HL-60 (cell line): Measurements from ENCODE around the gene XIRP1.

ENCODE experiments used
- DNase-seq, 2 experiments: peaks; one replicate each; pipeline ENCODE4 v3.0.0-alpha.2; 2010 to 2020; ENCODE audit warnings: low read depth in 1 of 2, low spot score in 1 of 2
- H3K27ac ChIP-seq: fragments of 250-450 bp; sonication (Bioruptor Pico); replicated peaks from 2 replicates; pipeline ENCODE4 v1.5.1; 2020; ENCODE audit warnings: mild to moderate bottlenecking, moderate library complexity
- H3K27me3 ChIP-seq: fragments of 250-450 bp; sonication (Bioruptor Pico); 2 replicates; pipeline ENCODE4 v1.5.1; 2021; ENCODE audit warnings: mild to moderate bottlenecking, moderate library complexity; ENCODE audit not compliant: insufficient read depth, poor library complexity, severe bottlenecking
- H3K4me3 ChIP-seq: replicated peaks from 2 replicates; pipeline ENCODE4 v1.5.1; 2011; ENCODE audit warnings: mild to moderate bottlenecking, control low read depth, low read length; ENCODE audit not compliant: insufficient read depth
- GABPA ChIP-seq: IDR thresholded peaks from 2 replicates; pipeline ENCODE4 v1.6.1; 2012; ENCODE audit warnings: low read depth
- POLR2AphosphoS5 ChIP-seq: IDR thresholded peaks from 2 replicates; pipeline ENCODE4 v1.6.1; 2012; ENCODE audit warnings: low read depth
- SPI1 ChIP-seq: IDR thresholded peaks from 2 replicates; pipeline ENCODE4 v1.6.1; 2012; ENCODE audit warnings: low read depth, mild to moderate bottlenecking, borderline replicate concordance
- TF ChIP-seq, protein P1 (sequence below): IDR thresholded peaks from one replicate; pipeline ENCODE4 v1.5.1; 2011; ENCODE audit warnings: low read length, control low read depth, inconsistent platforms; ENCODE audit not compliant: insufficient read depth
- TF ChIP-seq, protein P2 (sequence below): IDR thresholded peaks from 2 replicates; pipeline ENCODE4 v1.6.1; 2012; ENCODE audit warnings: low read depth; ENCODE audit not compliant: insufficient replicate concordance

Gene XIRP1

DNA sequence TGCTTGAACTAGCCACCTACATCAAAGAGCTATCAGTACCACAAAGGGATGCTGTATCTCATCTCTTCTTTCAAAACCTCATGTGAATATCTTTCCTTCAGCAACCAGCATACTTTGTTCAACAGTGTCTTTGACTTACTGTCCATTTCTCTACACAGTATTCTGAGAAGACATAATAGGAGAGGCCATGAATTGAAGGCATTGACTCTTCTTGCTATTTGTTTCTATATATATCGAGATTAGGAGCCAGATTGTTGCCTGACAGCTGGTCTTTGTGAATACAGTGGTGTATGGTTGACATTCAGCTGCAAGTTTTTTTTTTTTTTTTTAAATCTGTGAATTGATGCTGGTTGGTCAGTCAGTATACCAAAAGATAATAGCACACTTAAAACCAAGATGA is 26.9 kb downstream of the XIRP1 start:
- no peak overlapping the region for H3K27ac ChIP-seq
- DNase-seq: no peak
- TF ChIP-seq, protein P1, sequence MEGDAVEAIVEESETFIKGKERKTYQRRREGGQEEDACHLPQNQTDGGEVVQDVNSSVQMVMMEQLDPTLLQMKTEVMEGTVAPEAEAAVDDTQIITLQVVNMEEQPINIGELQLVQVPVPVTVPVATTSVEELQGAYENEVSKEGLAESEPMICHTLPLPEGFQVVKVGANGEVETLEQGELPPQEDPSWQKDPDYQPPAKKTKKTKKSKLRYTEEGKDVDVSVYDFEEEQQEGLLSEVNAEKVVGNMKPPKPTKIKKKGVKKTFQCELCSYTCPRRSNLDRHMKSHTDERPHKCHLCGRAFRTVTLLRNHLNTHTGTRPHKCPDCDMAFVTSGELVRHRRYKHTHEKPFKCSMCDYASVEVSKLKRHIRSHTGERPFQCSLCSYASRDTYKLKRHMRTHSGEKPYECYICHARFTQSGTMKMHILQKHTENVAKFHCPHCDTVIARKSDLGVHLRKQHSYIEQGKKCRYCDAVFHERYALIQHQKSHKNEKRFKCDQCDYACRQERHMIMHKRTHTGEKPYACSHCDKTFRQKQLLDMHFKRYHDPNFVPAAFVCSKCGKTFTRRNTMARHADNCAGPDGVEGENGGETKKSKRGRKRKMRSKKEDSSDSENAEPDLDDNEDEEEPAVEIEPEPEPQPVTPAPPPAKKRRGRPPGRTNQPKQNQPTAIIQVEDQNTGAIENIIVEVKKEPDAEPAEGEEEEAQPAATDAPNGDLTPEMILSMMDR: no peak
- no peak for TF ChIP-seq POLR2AphosphoS5
- no peaks in the 10 kb centered on the region for H3K27me3 ChIP-seq
- no peak overlapping the region for H3K4me3 ChIP-seq

DNA sequence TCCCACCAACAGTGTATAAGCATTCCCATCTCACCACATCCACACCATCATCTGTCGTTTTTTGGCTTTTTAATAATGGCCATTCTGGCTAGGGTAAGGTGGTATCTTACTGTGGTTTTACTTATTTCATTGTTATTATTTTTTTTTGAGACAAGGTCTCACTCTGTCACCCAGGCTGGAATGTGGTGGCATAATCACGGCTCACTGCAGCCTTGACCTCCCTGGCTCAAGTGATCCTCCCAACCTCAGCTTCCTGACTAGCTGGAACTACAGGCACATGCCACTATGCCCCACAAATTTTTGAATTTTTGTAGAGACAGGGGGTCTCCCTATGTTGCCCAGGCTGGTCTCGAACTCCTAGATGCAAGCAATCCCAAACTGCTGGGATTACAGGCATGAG is 28.0 kb downstream of the XIRP1 start:
- Histone ChIP-seq H3K27me3 (no peaks in the 10 kb centered on the region), H3K4me3 (no peak overlapping the region), H3K27ac (no peak overlapping the region)
- DNase-seq: no peak
- TF ChIP-seq SPI1: no peak
- no peak for TF ChIP-seq GABPA
- TF ChIP-seq POLR2AphosphoS5: no peak
- TF ChIP-seq, protein P1: no peak
- TF ChIP-seq, protein P2, sequence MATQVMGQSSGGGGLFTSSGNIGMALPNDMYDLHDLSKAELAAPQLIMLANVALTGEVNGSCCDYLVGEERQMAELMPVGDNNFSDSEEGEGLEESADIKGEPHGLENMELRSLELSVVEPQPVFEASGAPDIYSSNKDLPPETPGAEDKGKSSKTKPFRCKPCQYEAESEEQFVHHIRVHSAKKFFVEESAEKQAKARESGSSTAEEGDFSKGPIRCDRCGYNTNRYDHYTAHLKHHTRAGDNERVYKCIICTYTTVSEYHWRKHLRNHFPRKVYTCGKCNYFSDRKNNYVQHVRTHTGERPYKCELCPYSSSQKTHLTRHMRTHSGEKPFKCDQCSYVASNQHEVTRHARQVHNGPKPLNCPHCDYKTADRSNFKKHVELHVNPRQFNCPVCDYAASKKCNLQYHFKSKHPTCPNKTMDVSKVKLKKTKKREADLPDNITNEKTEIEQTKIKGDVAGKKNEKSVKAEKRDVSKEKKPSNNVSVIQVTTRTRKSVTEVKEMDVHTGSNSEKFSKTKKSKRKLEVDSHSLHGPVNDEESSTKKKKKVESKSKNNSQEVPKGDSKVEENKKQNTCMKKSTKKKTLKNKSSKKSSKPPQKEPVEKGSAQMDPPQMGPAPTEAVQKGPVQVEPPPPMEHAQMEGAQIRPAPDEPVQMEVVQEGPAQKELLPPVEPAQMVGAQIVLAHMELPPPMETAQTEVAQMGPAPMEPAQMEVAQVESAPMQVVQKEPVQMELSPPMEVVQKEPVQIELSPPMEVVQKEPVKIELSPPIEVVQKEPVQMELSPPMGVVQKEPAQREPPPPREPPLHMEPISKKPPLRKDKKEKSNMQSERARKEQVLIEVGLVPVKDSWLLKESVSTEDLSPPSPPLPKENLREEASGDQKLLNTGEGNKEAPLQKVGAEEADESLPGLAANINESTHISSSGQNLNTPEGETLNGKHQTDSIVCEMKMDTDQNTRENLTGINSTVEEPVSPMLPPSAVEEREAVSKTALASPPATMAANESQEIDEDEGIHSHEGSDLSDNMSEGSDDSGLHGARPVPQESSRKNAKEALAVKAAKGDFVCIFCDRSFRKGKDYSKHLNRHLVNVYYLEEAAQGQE: no peak

DNA sequence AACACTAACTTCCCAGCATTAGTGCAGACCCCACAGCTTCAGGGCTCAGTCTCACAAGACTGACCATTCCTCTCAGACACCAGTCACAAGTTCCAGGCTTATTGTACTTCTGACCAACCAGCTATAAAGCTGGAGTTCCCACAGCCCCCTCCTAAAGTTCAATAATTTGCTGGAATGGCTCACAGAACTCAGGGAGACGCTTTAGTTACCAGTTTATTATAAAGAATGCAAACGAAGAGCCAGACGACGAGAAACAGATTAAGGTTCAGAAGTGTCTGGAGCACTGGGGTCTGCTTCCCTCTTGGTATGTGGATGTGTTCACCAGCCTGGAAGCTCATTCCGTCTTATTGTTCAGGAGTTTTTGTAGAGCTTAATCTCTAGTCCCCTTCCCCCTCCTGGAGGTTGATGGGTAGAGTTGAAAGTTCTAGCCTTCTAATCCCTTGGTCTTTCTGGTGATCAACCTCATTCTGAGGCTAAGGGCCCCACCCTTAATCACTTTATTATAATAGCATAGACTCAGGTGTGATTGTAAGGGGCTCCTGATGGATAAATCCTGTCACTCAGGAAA is 34.2 kb downstream of the XIRP1 start:
- Histone ChIP-seq H3K4me3 (no peak overlapping the region), H3K27me3 (no peaks in the 10 kb centered on the region), H3K27ac (no peak overlapping the region)
- TF ChIP-seq GABPA: no peak
- TF ChIP-seq, protein P1: no peak
- no peak for TF ChIP-seq SPI1
- TF ChIP-seq, protein P2: no peak
- no peak for TF ChIP-seq POLR2AphosphoS5
- DNase-seq: no peak

DNA sequence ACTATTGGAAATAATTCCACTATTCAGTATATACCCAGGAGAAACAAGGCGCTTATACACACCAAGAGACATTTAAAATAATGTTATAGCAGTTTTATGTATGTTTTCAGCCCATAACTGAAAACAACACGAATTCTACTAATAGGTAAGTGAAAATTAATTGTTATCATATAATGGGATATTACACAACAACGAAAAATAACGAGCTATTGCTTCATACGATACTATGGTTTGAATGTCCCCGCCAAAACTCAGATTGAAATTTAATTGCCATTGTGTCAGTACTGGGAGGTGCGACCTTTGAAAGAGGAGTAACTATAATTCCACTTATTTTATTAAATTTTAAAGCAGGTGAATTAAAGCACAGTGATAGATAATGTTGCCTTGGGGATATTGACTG is 35.0 kb downstream of the XIRP1 start:
- no peak for DNase-seq
- Histone ChIP-seq H3K27me3 (no peaks in the 10 kb centered on the region), H3K4me3 (no peak overlapping the region), H3K27ac (no peak overlapping the region)
- TF ChIP-seq, protein P1: no peak
- TF ChIP-seq, protein P2: no peak
- no peak for TF ChIP-seq GABPA
- no peak for TF ChIP-seq SPI1
- TF ChIP-seq POLR2AphosphoS5: no peak
